ENCODE results near the gene JOSD2.

The JOSD2 gene

GRCh38 chr19:50490991-50491472 lies 20.0 kb downstream of the JOSD2 start:
- Mint-ChIP-seq H3K36me3 (ENCODE audit: insufficient read depth) (peaks cover 15% of the 10 kb centered on the region), H3K4me1 (ENCODE audit: low read depth in 2 of 2) (peaks cover 17 to 36% of the 10 kb centered on the region in 2 donors), H3K27me3 (no peaks in the 10 kb centered on the region), H3K4me3 (peak overlapping the region in 1 of 2 donors; percentile 26), H3K9me3 (no peaks in the 10 kb centered on the region), H3K27ac (peak overlapping the region in 1 of 2 donors; percentile 80)
- ATAC-seq (replicated peaks) (no peak), DNase-seq (no peak)

GRCh38 chr19:50490411-50490811 lies 20.6 kb downstream of the JOSD2 start:
- H3K27me3 Mint-ChIP-seq: no peaks in the 10 kb centered on the region
- peak overlapping the region in 1 of 2 donors; percentile 26 for H3K4me3 Mint-ChIP-seq
- peaks cover 17 to 36% of the 10 kb centered on the region in 2 donors for H3K4me1 Mint-ChIP-seq (ENCODE audit: low read depth in 2 of 2)
- no peak for DNase-seq
- no peak for ATAC-seq (replicated peaks)
- peak overlapping the region in 1 of 2 donors; percentile 80 for H3K27ac Mint-ChIP-seq
- no peaks in the 10 kb centered on the region for H3K9me3 Mint-ChIP-seq
- peaks cover 18% of the 10 kb centered on the region for H3K36me3 Mint-ChIP-seq (ENCODE audit: insufficient read depth)

- H3K4me3 Mint-ChIP-seq: no peak overlapping the region
- H3K4me1 Mint-ChIP-seq (ENCODE audit: low read depth in 2 of 2): peaks cover 17 to 36% of the 10 kb centered on the region in 2 donors
- H3K9me3 Mint-ChIP-seq: no peaks in the 10 kb centered on the region
- no peaks in the 10 kb centered on the region for H3K27me3 Mint-ChIP-seq
- peak overlapping the region in 1 of 2 donors; percentile 39 for H3K27ac Mint-ChIP-seq
- DNase-seq (no peak), ATAC-seq (replicated peaks) (no peak)
- H3K36me3 Mint-ChIP-seq (ENCODE audit: insufficient read depth): peaks cover 18% of the 10 kb centered on the region
These were observed 21.5 kb downstream of the JOSD2 start for GRCh38 chr19:50489461-50490011.

GRCh38 chr19:50488389-50489194 lies 22.4 kb downstream of the JOSD2 start:
- DNase-seq (no peak), ATAC-seq (replicated peaks) (no peak)
- Mint-ChIP-seq H3K9me3 (no peaks in the 10 kb centered on the region), H3K36me3 (ENCODE audit: insufficient read depth) (peaks cover 28% of the 10 kb centered on the region), H3K27ac (peak overlapping the region; percentile 4 to 39), H3K4me3 (no peak overlapping the region), H3K27me3 (no peaks in the 10 kb centered on the region), H3K4me1 (ENCODE audit: low read depth in 2 of 2) (peaks cover 17 to 36% of the 10 kb centered on the region in 2 donors)

GRCh38 chr19:50486823-50487515 lies 24.0 kb downstream of the JOSD2 start:
- Mint-ChIP-seq H3K36me3 (ENCODE audit: insufficient read depth) (peaks cover 37% of the 10 kb centered on the region), H3K9me3 (no peaks in the 10 kb centered on the region), H3K27me3 (no peaks in the 10 kb centered on the region), H3K4me1 (ENCODE audit: low read depth in 2 of 2) (peaks cover 16 to 31% of the 10 kb centered on the region in 2 donors), H3K27ac (peak overlapping the region; percentile 27 to 31), H3K4me3 (no peak overlapping the region)
- DNase-seq (peak; percentile 31 to 41 (median 41)), ATAC-seq (replicated peaks) (no peak)

- Mint-ChIP-seq H3K9me3 (no peaks in the 10 kb centered on the region), H3K27ac (peak overlapping the region in 1 of 2 donors; percentile 80), H3K4me3 (no peak overlapping the region), H3K36me3 (ENCODE audit: insufficient read depth) (peaks cover 47% of the 10 kb centered on the region), H3K27me3 (no peaks in the 10 kb centered on the region), H3K4me1 (ENCODE audit: low read depth in 2 of 2) (peaks cover 9 to 18% of the 10 kb centered on the region in 2 donors)
- no peak for DNase-seq
- no peak for ATAC-seq (replicated peaks)
These were observed 25.6 kb downstream of the JOSD2 start for GRCh38 chr19:50485284-50485955.

GRCh38 chr19:50482916-50483315 lies 28.1 kb downstream of the JOSD2 start:
- Mint-ChIP-seq H3K9me3 (no peaks in the 10 kb centered on the region), H3K27ac (no peak overlapping the region), H3K27me3 (no peaks in the 10 kb centered on the region), H3K36me3 (ENCODE audit: insufficient read depth) (peaks cover 49% of the 10 kb centered on the region), H3K4me1 (ENCODE audit: low read depth in 2 of 2) (peaks cover 5 to 12% of the 10 kb centered on the region in 2 donors), H3K4me3 (no peak overlapping the region)
- DNase-seq: no peak
- no peak for ATAC-seq (replicated peaks)

- H3K27ac Mint-ChIP-seq: no peak overlapping the region
- DNase-seq (no peak), ATAC-seq (replicated peaks) (no peak)
- H3K4me1 Mint-ChIP-seq (ENCODE audit: low read depth in 2 of 2): peaks cover 10 to 16% of the 10 kb centered on the region in 2 donors
- no peaks in the 10 kb centered on the region for H3K9me3 Mint-ChIP-seq
- H3K27me3 Mint-ChIP-seq: no peaks in the 10 kb centered on the region
- H3K4me3 Mint-ChIP-seq: no peak overlapping the region
- peaks cover 48% of the 10 kb centered on the region for H3K36me3 Mint-ChIP-seq (ENCODE audit: insufficient read depth)
These were observed 28.6 kb downstream of the JOSD2 start for GRCh38 chr19:50482271-50482855.

GRCh38 chr19:50481351-50482149 lies 29.4 kb downstream of the JOSD2 start:
- H3K4me1 Mint-ChIP-seq (ENCODE audit: low read depth in 2 of 2): peaks cover 15 to 22% of the 10 kb centered on the region in 2 donors
- H3K36me3 Mint-ChIP-seq (ENCODE audit: insufficient read depth): peaks cover 51% of the 10 kb centered on the region
- no peak overlapping the region for H3K4me3 Mint-ChIP-seq
- H3K27ac Mint-ChIP-seq: peak overlapping the region; percentile 70 to 90
- ATAC-seq (replicated peaks) (no peak), DNase-seq (no peak)
- H3K9me3 Mint-ChIP-seq: no peaks in the 10 kb centered on the region
- no peaks in the 10 kb centered on the region for H3K27me3 Mint-ChIP-seq

- H3K36me3 Mint-ChIP-seq (ENCODE audit: insufficient read depth): peaks cover 58% of the 10 kb centered on the region
- H3K4me1 Mint-ChIP-seq (ENCODE audit: low read depth in 2 of 2): peaks cover 22 to 27% of the 10 kb centered on the region in 2 donors
- peak overlapping the region; percentile 70 to 90 for H3K27ac Mint-ChIP-seq
These were observed 30.5 kb downstream of the JOSD2 start for GRCh38 chr19:50480281-50481111.

GRCh38 chr19:50479761-50480251 lies 31.2 kb downstream of the JOSD2 start:
- no peak for ATAC-seq (replicated peaks)
- peaks cover 22 to 27% of the 10 kb centered on the region in 2 donors for H3K4me1 Mint-ChIP-seq (ENCODE audit: low read depth in 2 of 2)

More at GRCh38 chr19:50480281-50481111, 30.5 kb downstream of the JOSD2 start:
- DNase-seq: no peak
- no peaks in the 10 kb centered on the region for H3K27me3 Mint-ChIP-seq
- ATAC-seq (replicated peaks): no peak
- peaks cover 0 to 1% of the 10 kb centered on the region in 2 donors for H3K9me3 Mint-ChIP-seq
- no peak overlapping the region for H3K4me3 Mint-ChIP-seq

More at GRCh38 chr19:50479761-50480251, 31.2 kb downstream of the JOSD2 start:
- DNase-seq: no peak
- Mint-ChIP-seq H3K36me3 (ENCODE audit: insufficient read depth) (peaks cover 65% of the 10 kb centered on the region), H3K9me3 (peaks cover 0 to 1% of the 10 kb centered on the region in 2 donors), H3K4me3 (no peak overlapping the region), H3K27me3 (no peaks in the 10 kb centered on the region), H3K27ac (peak overlapping the region in 1 of 2 donors; percentile 67)
